Mesodermal cell (in vitro differentiated cells): ENCODE measurements around the gene NDNF. TPM values are rescaled to one million over a fixed set of nuclear protein-coding genes. Genes with fewer than 3 reads are reported as not detected.
A peak's percentile ranks its signal among the peaks of the same experiment; 100 is the strongest.

Experiments
- H3K27ac ChIP-seq: 2 replicates; pipeline ENCODE4 v1.7.0; 2013; ENCODE audit warnings: mild to moderate bottlenecking, low read depth, low read length, moderate library complexity; ENCODE audit not compliant: severe bottlenecking
- H3K36me3 ChIP-seq: 2 replicates; pipeline ENCODE4 v1.7.1; 2013; ENCODE audit warnings: mild to moderate bottlenecking, low read length, moderate library complexity; ENCODE audit not compliant: control insufficient read depth, insufficient read depth
- H3K4me1 ChIP-seq: one replicate; pipeline ENCODE4 v1.7.1; 2013; ENCODE audit warnings: mild to moderate bottlenecking, low read length; ENCODE audit not compliant: insufficient read depth, control insufficient read depth, poor library complexity, severe bottlenecking
- H3K4me3 ChIP-seq: 2 replicates; pipeline ENCODE4 v1.7.0; 2013; ENCODE audit warnings: low read length, control low read depth, mild to moderate bottlenecking; ENCODE audit not compliant: insufficient read depth, poor library complexity, severe bottlenecking; ENCODE audit errors: extremely low read depth
- H3K9me3 ChIP-seq: 2 replicates; pipeline ENCODE4 v1.7.1; 2013; ENCODE audit warnings: mild to moderate bottlenecking, low read length, moderate library complexity; ENCODE audit not compliant: control insufficient read depth
- WGBS, 2 experiments: methylation state at CpG; one replicate each; pipeline ENCODE4 v1.1.5; 2013; ENCODE audit warnings: missing lambda C conversion rate in 2 of 2; ENCODE audit not compliant: insufficient coverage in 2 of 2; 5-methylcytosine and 5-hydroxymethylcytosine counted together
- polyA plus RNA-seq, 2 experiments: library from polyadenylated mRNA; stranded (reverse); fragments of 50-300 nt; gene quantifications; one replicate each; pipeline ENCODE4 v1.2.3, GENCODE V29; 2013

The NDNF gene
- polyA plus RNA-seq (2013, experiment 1 of 2), result 18.0 TPM
- 23.0 TPM for polyA plus RNA-seq (2013, experiment 2 of 2)

- Histone ChIP-seq H3K36me3 (no peaks in the 10 kb centered on the region), H3K9me3 (no peaks in the 10 kb centered on the region), H3K27ac (no peak within 1 kb of the TSS), H3K4me1 (no peaks in the 10 kb centered on the region), H3K4me3 (peak within 1 kb of the TSS; percentile 60)
- 1 to 2% methylated on average over 30 to 51 of the region's 76 CpGs for WGBS, 2 experiments
Observed at GRCh38 chr4:121072224-121073003, at the start of gene NDNF. Gene NDNF (minus strand): TSS chr4:121072535. CDS start chr4:121045837, 26,698 bp downstream.

- 80 to 100% methylated on average over 1 of the region's 1 CpG for WGBS, 2 experiments
- Histone ChIP-seq H3K36me3 (no peaks in the 10 kb centered on the region), H3K27ac (no peak overlapping the region), H3K4me1 (peaks cover 3% of the 10 kb centered on the region), H3K4me3 (no peak overlapping the region), H3K9me3 (no peaks in the 10 kb centered on the region)
Observed at GRCh38 chr4:121119715-121120114, 47.4 kb upstream of the NDNF start.

GRCh38 chr4:121118344-121118743 is 46.0 kb upstream of the NDNF start:
- Histone ChIP-seq H3K27ac (no peak overlapping the region), H3K4me1 (peaks cover 3% of the 10 kb centered on the region), H3K9me3 (no peaks in the 10 kb centered on the region), H3K36me3 (no peaks in the 10 kb centered on the region), H3K4me3 (no peak overlapping the region)
- 62% methylated on average over 2 of the region's 2 CpGs; no CpG with 5 or more reads in 1 of the 2 experiments for WGBS, 2 experiments

GRCh38 chr4:121114756-121115155 is 42.4 kb upstream of the NDNF start:
- Histone ChIP-seq H3K4me3 (no peak overlapping the region), H3K9me3 (no peaks in the 10 kb centered on the region), H3K36me3 (no peaks in the 10 kb centered on the region), H3K4me1 (no peaks in the 10 kb centered on the region), H3K27ac (no peak overlapping the region)
- 100% methylated on average over 1 of the region's 1 CpG; no CpG with 5 or more reads in 1 of the 2 experiments for WGBS, 2 experiments

- Histone ChIP-seq H3K36me3 (no peaks in the 10 kb centered on the region), H3K4me1 (no peaks in the 10 kb centered on the region), H3K9me3 (no peaks in the 10 kb centered on the region), H3K27ac (no peak overlapping the region), H3K4me3 (no peak overlapping the region)
Observed at GRCh38 chr4:121112530-121112929, 40.2 kb upstream of the NDNF start.

GRCh38 chr4:121108557-121108956 is 36.2 kb upstream of the NDNF start:
- no peak overlapping the region for H3K27ac ChIP-seq
- no peak overlapping the region for H3K4me3 ChIP-seq
- H3K36me3 ChIP-seq, result no peaks in the 10 kb centered on the region
- no peaks in the 10 kb centered on the region for H3K4me1 ChIP-seq
- 100% methylated on average over 2 of the region's 2 CpGs for WGBS, 2 experiments
- no peaks in the 10 kb centered on the region for H3K9me3 ChIP-seq

GRCh38 chr4:121107507-121107906 is 35.2 kb upstream of the NDNF start:
- no peak overlapping the region for H3K27ac ChIP-seq
- 91% methylated on average over 4 of the region's 4 CpGs for WGBS, 2 experiments
- H3K4me1 ChIP-seq, result no peaks in the 10 kb centered on the region
- H3K36me3 ChIP-seq, result no peaks in the 10 kb centered on the region
- no peaks in the 10 kb centered on the region for H3K9me3 ChIP-seq
- H3K4me3 ChIP-seq, result no peak overlapping the region

- no peak overlapping the region for H3K27ac ChIP-seq
- no peaks in the 10 kb centered on the region for H3K36me3 ChIP-seq
- no peaks in the 10 kb centered on the region for H3K9me3 ChIP-seq
- WGBS, 2 experiments, result no CpG with 5 or more reads among the region's 2 CpGs
- H3K4me1 ChIP-seq, result no peaks in the 10 kb centered on the region
- H3K4me3 ChIP-seq, result no peak overlapping the region
Observed at GRCh38 chr4:121100093-121100775, 27.9 kb upstream of the NDNF start.

- Histone ChIP-seq H3K9me3 (no peaks in the 10 kb centered on the region), H3K36me3 (no peaks in the 10 kb centered on the region), H3K4me1 (no peaks in the 10 kb centered on the region), H3K4me3 (no peak overlapping the region), H3K27ac (no peak overlapping the region)
- WGBS, 2 experiments, result 100% methylated on average over 2 of the region's 2 CpGs; no CpG with 5 or more reads in 1 of the 2 experiments
Observed at GRCh38 chr4:121098266-121098665, 25.9 kb upstream of the NDNF start.

- H3K36me3 ChIP-seq, result no peaks in the 10 kb centered on the region
- H3K27ac ChIP-seq, result no peak overlapping the region
- H3K4me1 ChIP-seq, result no peaks in the 10 kb centered on the region
- WGBS, 2 experiments, result no CpG with 5 or more reads among the region's 2 CpGs
- H3K9me3 ChIP-seq, result no peaks in the 10 kb centered on the region
- H3K4me3 ChIP-seq, result no peak overlapping the region
Observed at GRCh38 chr4:121096629-121097028, 24.3 kb upstream of the NDNF start.

- no peak overlapping the region for H3K27ac ChIP-seq
- H3K4me1 ChIP-seq, result no peaks in the 10 kb centered on the region
- no peaks in the 10 kb centered on the region for H3K36me3 ChIP-seq
- no peaks in the 10 kb centered on the region for H3K9me3 ChIP-seq
- H3K4me3 ChIP-seq, result no peak overlapping the region
Observed at GRCh38 chr4:121096191-121096590, 23.9 kb upstream of the NDNF start.
